Dermis blood vessel endothelial cell (primary cell): Measurements from ENCODE around the gene SF3B6. TPM values are rescaled to one million over a fixed set of nuclear protein-coding genes. Genes with fewer than 3 reads are reported as not detected.
A peak's percentile ranks its signal among the peaks of the same experiment; 100 is the strongest.
"Not testable (repeated sequence)": the region's sequence is repeated elsewhere in the genome, so short reads cannot be mapped to it uniquely, and the experiment has no call there.

Source experiments
- DNase-seq: peaks from one replicate; pipeline ENCODE4 v3.0.0; 2010
- total RNA-seq: library from RNA; depleted of rRNA; stranded (reverse); fragments of >200 nt; gene quantifications from 2 replicates; pipeline ENCODE4 v1.2.3, GENCODE V29; 2014

The SF3B6 gene
- total RNA-seq = 113 and 165 TPM in 2 replicates

DNA sequence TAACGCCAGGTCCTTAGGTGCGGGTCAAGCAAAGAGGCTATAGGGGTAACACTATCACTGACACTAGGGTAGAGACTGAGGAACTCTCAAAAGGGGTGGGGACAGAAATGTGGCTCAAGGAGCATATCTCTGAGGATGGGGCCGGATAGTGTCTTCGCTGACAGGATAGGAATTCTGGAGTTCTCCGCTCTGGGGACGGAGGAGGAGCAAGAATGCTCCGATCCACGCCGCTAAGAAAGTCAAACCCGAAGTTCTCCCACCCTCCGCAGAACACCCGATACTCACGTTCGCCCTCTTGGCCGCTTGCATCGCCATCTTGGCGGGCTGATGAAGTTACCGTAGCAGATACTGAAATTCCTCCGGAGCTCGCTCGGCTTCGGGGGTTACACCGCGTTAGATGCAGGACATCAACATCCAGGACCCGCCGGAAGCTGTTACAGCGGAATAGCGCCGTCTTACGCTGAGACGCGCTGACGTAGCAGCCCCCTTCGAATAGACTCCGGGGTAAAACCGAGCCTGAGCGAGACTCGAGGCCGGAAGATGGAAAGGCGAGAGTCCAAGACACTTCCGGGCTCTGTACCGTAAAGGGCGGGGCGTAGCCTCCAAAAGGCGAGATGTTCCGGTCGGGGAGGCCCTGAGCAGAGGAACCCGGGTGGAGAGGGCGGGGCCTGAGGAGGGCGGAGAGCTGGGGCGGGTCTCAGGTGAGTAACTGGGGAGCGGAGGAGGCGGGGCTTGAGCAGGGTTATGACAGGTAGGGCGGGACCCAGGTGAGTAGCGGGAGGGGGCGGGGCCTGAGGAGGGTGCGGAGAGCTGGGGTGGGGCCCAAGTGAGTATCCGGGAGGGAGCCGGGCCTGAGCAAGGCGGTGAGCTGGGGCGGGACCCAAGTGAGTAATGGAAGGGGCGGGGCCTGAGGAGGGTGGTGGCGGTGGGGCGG is at the start of gene SF3B6:
TSS of gene SF3B6 (minus strand) at position 412 of the 934 bp plus-strand sequence. CDS start at position 315, 97 bp downstream.
- peak; percentile 98 for DNase-seq

- peak; percentile 50 for DNase-seq
Measured at GRCh38 chr2:24123922-24124580, 47.9 kb upstream of the SF3B6 start.

DNA sequence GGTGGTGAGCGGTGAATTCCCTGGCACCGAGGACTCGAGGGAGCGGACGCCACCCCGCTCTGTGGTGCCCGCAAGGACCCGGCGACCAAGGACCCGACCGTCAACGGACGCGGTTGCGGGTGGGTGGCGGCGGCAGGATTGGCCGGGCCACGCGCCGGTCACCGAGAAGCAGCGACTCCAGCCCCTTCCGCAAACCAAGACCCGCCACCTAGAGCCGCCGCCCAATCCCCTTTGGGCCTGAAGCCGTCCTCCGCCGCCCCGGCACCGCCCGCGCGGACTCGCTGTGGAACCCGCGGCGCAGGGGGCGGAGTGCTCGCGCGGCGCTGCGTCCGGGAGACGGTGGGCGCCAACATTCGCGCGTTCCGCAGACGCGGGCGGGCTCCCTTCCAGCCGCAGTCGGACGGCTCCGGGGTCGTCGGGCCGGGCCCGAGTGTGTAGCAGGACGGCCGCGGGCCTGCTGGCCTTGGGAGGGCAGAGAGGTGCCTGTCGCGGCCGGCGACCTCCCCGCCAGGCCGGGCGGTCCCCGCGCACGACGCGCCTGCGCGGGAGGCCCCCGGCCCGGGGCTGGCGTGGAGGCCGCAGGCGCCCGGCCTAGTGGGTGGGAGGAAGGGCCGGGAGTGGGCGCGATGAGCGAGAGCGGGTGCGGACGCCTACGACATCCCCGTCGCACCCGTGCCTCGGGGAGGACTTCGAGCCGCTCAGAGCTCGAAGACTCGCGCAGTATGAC is 47.2 kb upstream of the SF3B6 start, which contains the start of the genes FAM228B and PFN4:
TSS of gene FAM228B (plus strand) at position 275 of the 727 bp plus-strand sequence. CDS start 893 bp downstream, outside the sequence.
TSS of gene PFN4 (minus strand) at position 140 of the 727 bp plus-strand sequence. CDS start 799 bp downstream, outside the sequence.
- peak; percentile 86 for DNase-seq

- DNase-seq = peak; percentile 10
Measured at GRCh38 chr2:24122366-24123194, 46.5 kb upstream of the SF3B6 start.

- no peak for DNase-seq
Measured at GRCh38 chr2:24121469-24121868, 45.3 kb upstream of the SF3B6 start.

DNA sequence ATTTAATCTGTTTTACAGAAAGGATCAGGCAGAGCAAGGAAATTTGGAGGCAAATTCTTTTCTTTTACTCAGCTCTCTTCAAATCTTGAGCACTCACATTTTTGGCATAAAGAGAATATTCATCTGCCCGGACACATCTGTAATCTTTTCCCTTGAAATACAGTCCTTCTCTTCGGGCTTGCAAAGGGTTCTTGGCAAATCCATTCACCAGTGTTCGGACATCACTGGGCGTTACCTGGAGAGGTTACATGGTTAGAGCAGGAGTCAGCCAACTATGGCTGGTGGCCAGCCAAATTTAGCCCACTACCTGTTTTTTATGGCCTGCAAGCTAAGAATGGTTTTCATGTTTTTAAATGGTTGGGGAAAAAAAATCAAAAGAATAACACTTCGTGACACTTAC is 44.9 kb upstream of the SF3B6 start:
- no peak for DNase-seq

DNA sequence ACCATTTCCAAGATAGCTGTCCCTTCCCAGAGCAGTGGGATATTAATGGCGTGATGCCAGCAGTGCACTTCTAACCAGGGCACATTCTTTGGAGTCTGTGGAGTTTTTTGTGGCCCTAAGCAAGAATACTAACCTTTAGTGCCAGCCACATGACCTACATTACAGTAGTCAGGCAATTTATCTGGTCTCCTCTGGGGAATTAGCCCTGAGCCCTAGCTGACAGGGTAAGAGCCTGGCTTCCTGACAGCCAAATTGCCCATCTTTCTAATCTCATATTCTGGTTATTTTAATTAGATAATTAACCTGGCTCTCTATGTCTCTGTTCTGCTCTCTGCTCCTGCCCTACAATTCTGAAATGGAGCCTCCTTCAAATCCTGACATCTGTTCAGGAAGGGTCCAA is 41.8 kb upstream of the SF3B6 start:
- DNase-seq = no peak

GRCh38 chr2:24115057-24115456 is 38.9 kb upstream of the SF3B6 start:
- no peak for DNase-seq

- no peak for DNase-seq
Measured at GRCh38 chr2:24111407-24111901, 35.3 kb upstream of the SF3B6 start.

GRCh38 chr2:24110660-24111303 is 34.7 kb upstream of the SF3B6 start:
- no peak for DNase-seq

DNA sequence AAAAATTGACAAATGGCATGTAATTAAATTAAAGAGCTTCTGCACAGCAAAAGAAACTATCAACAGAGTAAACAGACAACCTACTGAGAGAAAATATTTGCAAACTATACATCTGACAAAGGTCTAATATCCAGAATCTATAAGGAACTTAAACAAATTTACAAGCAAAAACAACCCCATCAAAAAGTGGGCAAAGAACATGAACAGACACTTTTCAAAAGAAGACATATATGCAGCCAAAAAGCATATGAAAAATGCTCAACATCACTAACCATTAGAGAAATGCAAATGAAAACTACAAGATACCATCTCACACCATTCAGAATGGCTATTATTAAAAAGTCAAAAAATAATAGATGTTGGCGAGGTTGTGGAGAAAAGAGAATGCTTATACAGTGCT is 33.3 kb upstream of the SF3B6 start:
- not testable (repeated sequence) for DNase-seq

GRCh38 chr2:24107336-24107735 is 31.2 kb upstream of the SF3B6 start:
- DNase-seq = no peak

DNA sequence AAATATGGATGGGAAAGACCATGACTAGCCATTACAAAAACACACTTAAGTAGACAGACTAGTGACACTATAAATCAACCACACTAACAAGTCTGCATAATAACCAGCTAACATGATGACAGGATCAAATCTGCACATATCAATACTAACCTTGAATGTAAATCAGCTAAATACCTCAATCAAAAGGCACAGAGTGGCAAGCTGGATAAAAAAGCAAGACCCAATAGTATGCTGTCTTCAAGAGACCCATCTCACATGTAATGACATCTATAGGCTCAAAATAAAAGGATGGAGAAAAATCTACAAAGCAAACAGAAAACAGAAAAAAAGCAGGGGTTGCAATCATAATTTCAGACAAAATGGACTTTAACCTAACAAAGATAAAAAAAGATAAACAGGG is 30.7 kb upstream of the SF3B6 start:
- no peak for DNase-seq

GRCh38 chr2:24105816-24106215 is 29.7 kb upstream of the SF3B6 start:
- no peak for DNase-seq

DNA sequence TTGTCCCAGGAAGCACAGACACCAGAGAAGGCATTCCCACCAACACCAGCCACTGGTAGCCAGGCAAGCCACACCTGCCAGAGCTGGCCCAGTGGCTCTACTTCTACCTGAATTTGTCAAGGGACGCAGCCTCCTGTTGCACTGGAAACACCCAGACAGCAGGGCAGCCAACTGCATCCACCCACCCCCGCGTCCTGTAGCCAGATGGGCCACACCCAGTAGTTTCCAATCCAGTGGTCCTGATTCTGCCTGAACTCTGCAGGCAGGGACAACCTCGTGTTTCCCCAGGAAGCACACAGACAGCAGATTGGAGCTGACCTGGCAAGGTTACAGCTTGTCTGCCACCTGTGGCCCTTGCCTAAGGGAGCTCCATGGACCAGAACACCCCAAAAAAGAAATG is 28.8 kb upstream of the SF3B6 start:
- DNase-seq = no peak

DNA sequence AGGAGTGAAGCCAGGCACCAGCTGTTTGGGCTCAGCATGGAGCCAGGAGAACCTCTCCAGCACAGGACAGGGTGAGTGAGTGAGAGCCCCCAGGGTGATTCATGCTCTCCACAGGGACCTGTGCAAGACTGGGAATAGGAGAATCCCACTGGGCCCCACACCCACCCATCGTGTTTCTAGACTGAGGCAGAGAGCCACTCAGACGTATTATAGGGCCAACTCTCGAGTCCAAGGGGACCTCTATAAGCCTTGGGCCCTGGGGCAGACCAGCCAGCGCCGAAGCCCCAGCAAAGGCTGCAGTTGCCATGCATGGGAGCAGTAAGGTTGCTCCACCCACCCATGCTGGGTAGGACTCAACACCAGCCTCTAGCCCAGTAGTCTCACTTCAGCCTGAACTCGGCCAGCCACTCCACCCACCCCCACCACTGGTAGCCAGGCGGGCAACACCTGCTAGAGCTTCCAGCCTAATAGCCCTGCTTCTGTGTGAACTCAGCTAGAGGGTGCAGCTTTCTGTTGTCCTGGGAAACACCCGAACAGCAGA is 28.1 kb upstream of the SF3B6 start:
- DNase-seq = no peak

- no peak for DNase-seq
Measured at GRCh38 chr2:24102677-24103076, 26.6 kb upstream of the SF3B6 start.

- no peak for DNase-seq
Measured at GRCh38 chr2:24101992-24102391, 25.9 kb upstream of the SF3B6 start.

- not testable (repeated sequence) for DNase-seq
Measured at GRCh38 chr2:24100732-24101131, 24.6 kb upstream of the SF3B6 start.

DNA sequence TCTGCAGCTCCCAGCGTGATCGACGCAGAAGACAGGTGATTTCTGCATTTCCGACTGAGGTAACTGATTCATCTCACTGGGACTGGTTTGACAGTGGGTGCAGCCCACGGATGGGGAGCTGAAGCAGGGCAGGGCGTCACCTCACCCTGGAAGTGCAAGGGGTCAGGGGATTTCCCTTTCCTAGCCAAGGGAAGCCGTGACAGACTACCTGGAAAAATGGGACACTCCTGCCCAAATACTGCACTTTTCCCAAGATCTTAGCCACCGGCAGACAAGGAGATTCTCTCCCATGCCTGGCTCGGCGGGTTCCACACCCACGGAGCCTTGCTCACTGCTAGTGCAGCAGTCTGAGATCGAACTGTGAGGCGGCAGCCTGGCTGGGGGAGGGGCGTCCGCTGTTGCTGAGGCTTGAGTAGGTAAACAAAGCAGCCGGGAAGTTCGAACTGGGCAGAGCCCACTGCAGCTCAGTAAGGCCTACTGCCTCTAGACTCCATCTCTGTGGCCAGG is 19.1 kb upstream of the SF3B6 start:
- not testable (repeated sequence) for DNase-seq

DNA sequence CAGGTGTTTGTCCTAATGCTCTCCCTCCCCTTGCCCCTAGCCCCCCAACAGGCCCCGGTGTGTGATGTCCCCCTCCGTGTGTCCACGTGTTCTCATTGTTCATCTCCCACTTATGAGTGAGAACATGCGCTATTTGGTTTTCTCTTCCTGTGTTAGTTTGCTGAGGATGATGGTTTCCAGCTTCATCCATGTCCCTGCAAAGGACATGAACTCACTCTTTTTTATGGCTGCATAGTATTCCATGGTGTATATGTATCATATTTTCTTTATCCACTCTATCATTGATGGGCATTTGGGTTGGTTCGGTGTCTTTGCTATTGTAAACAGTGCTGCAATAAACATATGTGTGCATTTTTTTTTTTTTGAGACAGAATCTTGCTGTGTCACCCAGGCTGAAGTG is 17.1 kb upstream of the SF3B6 start:
- DNase-seq = not testable (repeated sequence)
